Raji (cell line): ENCODE results near the gene NIN.

ENCODE experiments used
- POLR2A ChIP-seq: IDR thresholded peaks from 2 replicates; pipeline ENCODE4 v1.6.1; 2011; ENCODE audit warnings: low read depth, low read length, control low read depth; ENCODE audit not compliant: insufficient read depth

Gene NIN

DNA sequence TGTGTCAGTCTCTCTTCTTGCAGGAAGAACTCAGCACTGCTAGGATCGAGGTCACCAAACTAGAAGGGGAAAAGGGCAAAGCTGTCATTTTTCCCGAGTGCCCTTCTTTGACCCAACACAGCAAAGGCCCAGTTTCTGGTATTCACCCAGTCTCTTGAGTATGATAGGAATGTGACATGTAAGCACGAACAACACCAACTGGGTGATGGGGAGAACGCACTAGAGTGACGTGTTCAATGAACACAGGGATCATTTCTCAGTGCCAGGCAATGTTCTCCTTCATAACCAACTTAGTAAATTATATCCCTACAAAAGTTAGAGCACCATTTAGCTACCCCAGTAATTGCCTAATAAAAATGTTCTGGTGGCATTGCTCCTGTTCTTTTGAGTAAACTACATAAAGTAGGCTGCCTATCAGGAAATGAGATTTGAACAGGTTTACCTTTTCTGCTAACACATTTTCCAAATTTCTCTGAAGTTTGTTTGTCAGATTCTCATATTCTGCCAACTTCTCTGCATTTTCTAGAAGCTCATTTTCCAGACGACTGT lies 64.5 kb downstream of the NIN start:
- no peak for TF ChIP-seq POLR2A

DNA sequence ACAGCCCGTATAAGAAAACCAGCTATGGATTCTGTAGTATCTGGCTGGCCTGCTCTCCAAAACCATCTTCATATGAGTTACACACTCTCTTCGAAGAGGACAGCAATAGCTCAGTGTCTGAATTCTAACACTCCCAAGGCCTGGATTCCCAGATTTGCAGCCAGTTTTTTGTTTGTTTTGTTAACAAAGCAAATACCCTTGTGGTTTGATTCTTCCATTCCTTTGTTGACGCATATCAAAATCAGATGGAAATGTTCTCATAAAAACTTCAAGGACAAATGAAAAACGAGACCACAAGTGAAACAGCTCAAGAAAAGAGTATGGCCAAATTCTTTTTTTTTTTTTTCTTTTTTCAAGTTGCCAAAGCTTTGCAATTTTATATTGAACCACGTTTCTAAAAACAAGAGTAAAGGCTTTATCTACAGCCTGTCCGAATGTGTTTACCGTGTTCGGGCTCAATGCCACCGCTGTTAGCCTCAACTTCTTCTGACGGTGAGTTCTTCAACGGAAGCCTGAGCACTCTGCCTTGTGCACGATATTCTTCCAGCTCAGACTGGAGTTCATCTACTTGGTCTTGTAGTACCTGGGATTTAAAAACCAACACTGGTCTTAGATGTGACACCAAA lies 67.5 kb downstream of the NIN start:
- no peak for TF ChIP-seq POLR2A

DNA sequence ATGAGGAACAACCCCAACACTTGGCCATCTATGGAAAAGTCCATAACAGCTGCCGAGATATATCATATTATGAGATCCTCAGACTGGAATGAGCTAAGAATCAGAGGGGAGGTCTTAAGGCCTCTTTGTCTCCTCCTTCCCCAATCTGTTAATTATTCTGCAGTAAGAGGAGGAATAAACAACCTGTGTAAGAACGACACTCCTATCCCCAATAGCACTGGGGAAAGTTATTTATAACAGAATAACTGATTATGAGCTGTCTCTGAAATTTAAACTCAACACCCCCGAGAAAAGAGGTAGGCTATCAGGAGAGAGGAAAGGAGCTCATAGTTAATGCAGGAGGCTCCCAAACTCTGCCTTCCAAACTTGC lies 68.0 kb downstream of the NIN start:
- no peak for TF ChIP-seq POLR2A

DNA sequence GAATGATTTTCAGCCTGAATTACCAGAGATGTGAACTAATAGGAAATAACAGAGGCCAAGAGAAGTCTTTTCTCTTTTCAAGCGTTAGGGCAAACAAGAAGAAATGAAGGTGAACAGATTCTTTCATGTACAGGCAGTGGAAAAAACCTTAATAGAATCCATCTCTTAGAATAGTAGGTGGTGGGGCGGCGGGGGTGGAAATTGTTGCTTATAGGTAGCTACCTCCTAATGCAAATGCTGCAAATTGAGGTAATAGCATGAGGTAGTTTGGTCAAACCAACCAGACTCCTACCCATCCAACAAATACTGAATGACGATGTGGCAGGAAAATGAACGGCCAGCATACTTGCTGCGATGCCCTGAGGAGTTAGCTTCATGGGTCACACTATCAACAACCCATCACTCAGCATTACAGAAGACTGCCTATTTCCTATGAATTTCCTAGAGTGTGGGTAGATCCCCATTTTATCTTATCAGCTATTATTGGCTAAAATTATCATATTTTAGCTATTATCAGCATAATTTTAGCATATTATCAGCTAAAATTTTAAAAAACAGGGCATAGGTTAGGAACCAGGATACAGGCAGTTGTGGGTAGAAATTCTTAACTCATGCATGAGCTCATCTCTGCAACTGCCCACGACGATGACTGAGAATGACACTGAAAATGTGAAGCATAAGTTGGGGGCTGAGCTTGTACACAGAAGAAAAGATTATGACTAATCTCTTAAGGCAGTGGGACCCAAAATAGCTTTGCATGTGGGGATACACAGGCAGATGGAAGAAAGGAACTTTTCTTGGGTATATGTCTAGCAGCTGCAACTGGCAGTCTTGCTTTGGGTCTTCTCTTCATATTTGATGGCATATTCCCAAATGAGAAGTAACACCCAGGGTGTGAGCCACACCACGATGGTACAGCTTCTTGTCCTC lies 68.7 kb downstream of the NIN start:
- no peak for TF ChIP-seq POLR2A

DNA sequence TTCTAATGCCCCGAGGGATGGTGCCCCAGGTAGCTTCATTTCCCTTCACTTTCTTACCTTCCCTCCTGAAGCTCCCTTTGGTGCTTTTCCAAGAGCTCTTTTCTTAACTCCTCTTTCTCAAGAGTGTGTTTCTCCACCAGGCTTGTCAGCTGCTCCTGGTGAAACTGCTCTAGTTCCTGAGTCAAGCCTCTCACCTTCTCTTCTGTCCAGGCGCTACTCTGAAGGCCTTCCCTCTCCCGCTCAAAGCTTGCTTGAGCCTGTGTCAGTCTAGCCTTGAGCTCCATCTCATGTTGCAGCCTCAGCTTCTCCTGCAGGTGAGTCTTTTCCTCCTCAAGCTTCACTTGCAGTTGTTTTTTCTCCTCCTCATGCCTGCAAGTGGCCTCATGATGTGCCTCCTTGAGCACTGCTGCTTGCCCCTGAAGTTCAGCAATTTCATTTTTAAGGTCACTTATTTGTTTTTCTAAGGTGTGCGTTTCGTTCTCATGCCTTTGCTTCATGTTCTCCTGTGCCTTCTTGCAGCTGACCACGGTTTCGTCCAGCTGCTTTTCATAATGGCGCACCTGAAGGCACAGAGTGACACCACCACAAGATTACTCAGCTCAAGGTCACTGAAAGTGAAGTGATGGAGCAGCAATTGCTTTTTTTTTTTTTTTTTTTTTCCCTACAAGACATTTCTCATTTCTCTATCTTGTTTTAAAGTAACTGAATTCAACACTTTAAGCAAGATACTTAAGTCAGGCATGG lies 71.0 kb downstream of the NIN start:
- TF ChIP-seq POLR2A: no peak

DNA sequence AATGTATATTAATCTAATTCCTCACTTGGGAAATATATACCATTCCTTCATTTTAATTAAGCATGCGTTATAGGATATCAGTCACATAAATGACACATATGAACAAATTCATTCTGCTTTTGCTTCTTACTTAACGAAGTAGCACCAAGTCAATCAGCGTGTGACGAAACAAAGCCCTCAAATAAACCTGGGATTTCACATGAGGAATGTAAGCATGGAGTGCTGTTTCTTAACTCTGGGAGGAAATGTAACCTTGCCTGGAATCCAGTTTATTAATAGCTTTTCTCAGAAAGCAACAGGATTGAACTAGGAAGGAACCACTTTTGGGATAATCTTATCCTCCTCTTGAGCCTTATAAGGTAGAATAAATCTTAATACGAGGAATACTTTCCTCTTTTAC lies 72.0 kb downstream of the NIN start:
- no peak for TF ChIP-seq POLR2A

DNA sequence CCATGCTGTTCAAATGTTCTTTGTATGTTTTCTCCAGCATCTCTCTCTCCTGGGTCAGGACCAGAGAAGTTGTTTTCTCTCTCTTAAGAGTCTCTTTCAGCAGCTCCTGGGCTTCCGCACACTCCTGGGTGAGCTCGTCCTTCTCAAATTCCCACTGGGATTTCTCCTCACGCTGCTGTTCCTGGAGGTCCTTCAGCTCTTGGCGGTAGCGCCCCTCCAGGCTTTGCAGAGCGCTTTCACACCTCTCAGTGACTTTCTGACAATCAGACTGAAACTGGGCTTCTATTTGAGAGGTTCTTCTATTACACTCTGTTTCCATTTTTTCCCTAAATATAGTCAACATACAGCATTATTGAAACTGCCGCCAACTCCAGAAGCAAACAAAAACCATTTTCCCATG lies 72.7 kb downstream of the NIN start:
- TF ChIP-seq POLR2A: no peak

DNA sequence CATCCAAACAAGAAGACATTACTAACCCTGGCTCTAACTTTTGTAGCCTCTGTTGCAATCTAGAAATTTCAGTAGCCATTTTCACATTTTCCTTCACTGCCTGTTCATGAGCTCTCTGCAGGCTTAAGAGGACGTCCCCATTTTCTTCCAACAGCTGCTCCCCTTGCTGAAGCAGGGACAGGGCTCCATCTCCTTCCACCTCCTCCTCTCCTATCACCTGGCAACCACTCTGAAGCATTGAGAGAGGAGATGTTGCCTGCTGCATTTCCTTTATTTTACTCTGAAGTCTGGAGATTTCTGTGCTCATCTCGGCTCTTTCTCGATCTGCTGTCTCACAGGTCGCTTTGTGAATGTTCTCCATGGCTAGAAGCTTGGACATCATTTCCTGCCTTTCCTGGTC lies 73.3 kb downstream of the NIN start:
- no peak for TF ChIP-seq POLR2A

DNA sequence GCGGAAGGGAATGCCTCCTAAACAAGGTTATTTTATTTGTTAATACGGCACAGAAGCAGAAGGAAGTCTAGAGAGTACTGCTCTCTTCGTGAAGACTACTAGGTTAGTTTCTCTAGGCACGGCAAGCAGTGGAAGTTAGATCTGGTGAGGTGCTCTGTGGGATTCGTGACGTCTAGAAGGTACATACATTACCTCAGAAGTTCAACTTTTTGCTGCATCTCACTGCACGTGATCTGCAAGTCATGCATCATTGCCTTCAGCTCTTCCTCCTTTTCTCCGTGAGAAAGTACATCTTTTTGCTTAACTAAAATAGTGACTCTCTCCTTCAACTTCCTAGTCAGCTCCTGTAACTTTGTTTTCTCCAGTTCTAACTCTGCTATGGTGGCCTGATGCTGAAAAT lies 74.7 kb downstream of the NIN start:
- no peak for TF ChIP-seq POLR2A

DNA sequence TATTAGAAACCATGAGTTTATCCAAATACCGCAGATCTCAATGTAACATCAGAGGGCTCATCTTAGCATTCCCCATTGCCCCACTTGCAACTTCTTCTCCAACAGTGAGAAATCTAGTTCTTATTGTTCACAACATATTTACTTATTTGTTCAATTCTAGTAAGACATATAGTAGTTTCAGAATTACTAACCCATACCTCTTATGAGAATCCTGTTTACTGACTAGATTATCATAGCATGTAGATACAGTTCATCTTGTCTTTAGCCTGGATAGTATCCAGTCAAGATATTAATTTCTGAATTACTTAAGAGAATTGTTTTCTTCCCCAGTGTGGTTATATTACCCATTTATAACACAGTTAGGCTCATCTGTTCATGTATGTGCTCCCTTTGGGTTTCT lies 80.6 kb downstream of the NIN start:
- TF ChIP-seq POLR2A: no peak

DNA sequence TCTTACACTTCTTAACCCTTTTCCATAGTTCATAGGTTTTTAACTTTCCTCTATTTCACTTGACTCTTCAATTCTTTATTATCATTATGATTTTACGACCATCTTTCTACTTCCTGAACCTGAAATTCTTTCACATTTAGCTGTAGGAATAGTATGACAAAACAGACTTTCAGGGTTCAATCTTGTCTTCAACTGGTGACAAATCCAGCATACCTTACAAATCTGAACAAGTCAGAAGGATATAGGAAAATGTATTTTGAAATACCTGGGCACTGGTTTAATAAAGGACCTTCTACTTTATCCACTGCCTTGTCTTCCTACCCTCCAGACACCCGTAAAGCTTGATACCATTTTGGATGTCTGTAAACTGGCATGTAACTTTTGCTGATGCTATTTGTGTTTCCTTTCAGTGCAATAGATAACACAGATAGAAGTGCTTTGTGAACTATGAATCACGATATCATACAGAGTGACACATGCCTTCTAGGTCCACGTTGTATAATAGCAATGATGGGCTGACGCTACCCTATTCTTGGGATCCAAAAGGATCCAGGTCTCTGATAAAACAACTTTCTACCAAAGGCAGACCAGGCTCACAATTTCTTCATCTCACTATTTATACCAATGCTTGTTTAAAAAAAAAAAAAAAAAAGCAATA lies 85.4 kb downstream of the NIN start:
- TF ChIP-seq POLR2A: no peak

DNA sequence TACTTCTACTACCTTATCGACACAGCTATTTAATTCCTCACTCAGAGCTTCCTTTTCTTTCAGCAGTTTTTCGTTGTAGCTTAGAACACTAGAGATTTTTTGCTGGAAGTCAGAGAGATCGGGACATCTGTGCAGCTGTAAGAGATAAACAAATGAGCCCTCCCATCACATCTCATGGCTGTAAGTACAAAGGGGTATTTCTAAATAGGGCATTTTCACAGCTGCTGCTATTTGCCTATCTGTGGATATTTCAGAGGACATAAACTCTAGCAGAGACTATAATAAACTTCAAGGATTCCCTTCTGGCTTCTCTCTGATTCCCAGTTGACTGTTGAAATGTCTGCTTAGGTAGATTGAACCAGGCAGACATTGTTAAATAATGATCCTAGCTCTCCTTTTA lies 86.7 kb downstream of the NIN start:
- no peak for TF ChIP-seq POLR2A

DNA sequence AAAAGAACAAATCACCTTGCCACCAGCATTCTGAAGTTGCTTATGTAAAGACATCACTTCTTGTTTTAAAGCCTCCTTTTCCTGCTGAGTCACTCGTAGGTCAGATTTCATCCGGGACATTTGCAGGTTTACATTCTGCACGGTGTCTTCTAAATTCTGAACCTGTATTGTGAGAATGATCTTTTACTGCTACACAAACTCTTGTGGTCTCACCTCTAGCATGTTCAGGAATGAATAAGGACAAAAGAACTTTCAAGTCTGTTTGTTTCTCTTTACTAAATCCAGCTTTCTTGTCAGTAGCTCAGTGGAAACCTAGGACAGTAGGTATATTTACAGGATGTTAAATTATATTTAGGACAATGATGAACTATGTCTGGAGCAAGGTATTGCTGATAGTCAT lies 89.4 kb downstream of the NIN start:
- TF ChIP-seq POLR2A: no peak

DNA sequence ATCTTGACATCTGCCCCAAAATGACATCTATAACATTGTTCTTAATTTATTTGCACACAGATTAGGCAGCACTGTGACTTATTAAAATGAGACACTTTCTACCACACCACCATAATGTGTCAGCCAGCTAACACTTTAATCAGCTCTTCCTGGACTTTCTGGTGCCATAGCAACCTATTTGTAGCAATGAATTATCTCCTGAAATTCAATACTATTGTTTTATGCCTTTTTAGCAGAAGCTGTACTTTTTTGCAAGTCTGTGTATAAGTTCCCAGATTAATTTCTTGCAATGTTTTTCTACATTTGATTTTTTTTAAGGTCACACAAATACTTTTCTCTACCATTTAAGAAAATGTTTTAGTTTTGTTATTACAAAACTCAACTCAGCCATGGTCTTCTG lies 90.1 kb downstream of the NIN start:
- TF ChIP-seq POLR2A: no peak

DNA sequence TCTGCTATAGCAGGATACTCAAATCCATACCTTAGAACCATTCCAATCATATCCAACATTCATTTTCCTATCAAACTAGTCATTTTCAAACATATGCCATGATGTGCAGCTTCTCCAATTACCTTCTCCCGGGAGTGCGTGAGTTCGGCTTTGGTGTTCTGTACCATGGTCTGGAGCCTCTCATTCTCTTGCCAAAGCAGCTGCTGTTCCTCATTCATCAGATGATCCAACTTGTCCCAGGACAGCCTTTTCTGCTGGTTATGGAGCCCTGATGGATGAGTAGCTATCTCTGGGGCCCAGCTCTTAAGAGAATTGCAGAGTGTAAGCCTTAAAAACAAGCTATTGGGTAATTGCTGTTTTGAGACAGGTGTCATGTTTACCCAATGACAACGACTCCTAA lies 91.8 kb downstream of the NIN start:
- TF ChIP-seq POLR2A: no peak
